AG04450 (cell line): ENCODE measurements around the gene PSMD1. TPM values are rescaled to one million over a fixed set of nuclear protein-coding genes. Genes with fewer than 3 reads are reported as not detected.
A peak's percentile ranks its signal among the peaks of the same experiment; 100 is the strongest.

Experiments
- CTCF ChIA-PET: fragments of 300-600, 350-600 bp; formaldehyde crosslinking; extraction: SDS; loops from one replicate; lab custom pipeline; 2022; ENCODE audit warnings: antibody characterized with exemption, inconsistent platforms; lab: Charles Lee
- POLR2A ChIA-PET: fragments of 350-600 bp; formaldehyde crosslinking; extraction: SDS; loops from one replicate; lab custom pipeline; 2021; ENCODE audit warnings: antibody characterized with exemption, inconsistent platforms; lab: Yijun Ruan, JAX
- DNase-seq: peaks from one replicate; pipeline ENCODE4 v3.0.0-alpha.2; 2011; ENCODE audit warnings: low read depth, low spot score
- H3K27ac ChIP-seq: one replicate; pipeline ENCODE4 v1.5.1; 2012; ENCODE audit warnings: low read depth, low read length, control low read depth
- H3K27me3 ChIP-seq: one replicate; pipeline ENCODE4 v1.6.0; 2012; ENCODE audit warnings: low read length; ENCODE audit not compliant: control insufficient read depth, insufficient read depth
- H3K4me3 ChIP-seq: 2 replicates; pipeline ENCODE4 v1.5.1; 2011; ENCODE audit warnings: mild to moderate bottlenecking, low read depth, low read length, control low read depth
- H3K9me3 ChIP-seq: 2 replicates; pipeline ENCODE4 v1.5.1; 2012; ENCODE audit warnings: low read length; ENCODE audit not compliant: control insufficient read depth, insufficient read depth
- CTCF ChIP-seq: IDR thresholded peaks from 2 replicates; pipeline ENCODE4 v1.5.1; 2011; ENCODE audit warnings: low read depth, low read length, control low read depth, inconsistent platforms
- polyA plus RNA-seq: library from polyadenylated mRNA; depleted of rRNA; stranded (reverse); fragments of >200 nt; gene quantifications from 2 replicates; pipeline ENCODE4 v1.2.3, GENCODE V29; 2011

PSMD1 gene
- polyA plus RNA-seq, 1 experiment, result 211 TPM

- POLR2A ChIA-PET, result interaction anchor here (0.5 to 1.8 kb wide), 4 partner anchors 88 to 360 kb away, joined by 3 to 5 read pairs (median 4); no protein-coding TSS in a partner anchor
- no peaks in the 10 kb centered on the region for H3K27me3 ChIP-seq
- H3K9me3 ChIP-seq, result peaks cover 15% of the 10 kb centered on the region
- no peak overlapping the region for H3K4me3 ChIP-seq
- peak; percentile 94 for TF ChIP-seq CTCF
- peak; percentile 44 for DNase-seq
- H3K27ac ChIP-seq, result no peak overlapping the region
- CTCF ChIA-PET, result interaction anchor here (0.6 to 6.0 kb wide), 56 partner anchors 9 to 353 kb away, joined by 3 to 125 read pairs (median 4); partner anchors contain the start of gene HTR2B
These were observed 47.5 kb downstream of the PSMD1 start for GRCh38 chr2:231104115-231104713.

- Histone ChIP-seq H3K27me3 (no peaks in the 10 kb centered on the region), H3K27ac (no peak overlapping the region), H3K4me3 (no peak overlapping the region), H3K9me3 (no peaks in the 10 kb centered on the region)
- TF ChIP-seq CTCF, result peak; percentile 47
- DNase-seq, result no peak
- CTCF ChIA-PET, result interaction anchor here (0.6 to 4.0 kb wide), 15 partner anchors 10 to 341 kb away, joined by 3 to 34 read pairs (median 4); no protein-coding TSS in a partner anchor
- POLR2A ChIA-PET, result interaction anchor here (1.3 kb wide), 1 partner anchor 51 kb away, joined by 3 read pairs; no protein-coding TSS in a partner anchor
These were observed 53.9 kb downstream of the PSMD1 start for GRCh38 chr2:231110551-231110950.

GRCh38 chr2:231111987-231112386 lies 55.3 kb downstream of the PSMD1 start:
- no peak for DNase-seq
- TF ChIP-seq CTCF, result no peak
- POLR2A ChIA-PET, result interaction anchor here (0.6 kb wide), 1 partner anchor 300 kb away, joined by 3 read pairs; no protein-coding TSS in a partner anchor
- Histone ChIP-seq H3K9me3 (no peaks in the 10 kb centered on the region), H3K4me3 (no peak overlapping the region), H3K27ac (peak overlapping the region; percentile 12), H3K27me3 (no peaks in the 10 kb centered on the region)
- CTCF ChIA-PET, result interaction anchor here (0.9 to 4.0 kb wide), 11 partner anchors 8 to 341 kb away, joined by 3 to 34 read pairs (median 6); partner anchors contain the start of gene ARMC9

- no peak for DNase-seq
- Histone ChIP-seq H3K27me3 (no peaks in the 10 kb centered on the region), H3K9me3 (no peaks in the 10 kb centered on the region), H3K4me3 (no peak overlapping the region), H3K27ac (no peak overlapping the region)
- no peak for TF ChIP-seq CTCF
- ChIA-PET CTCF (interaction anchor here (2.4 to 4.0 kb wide), 3 partner anchors 9 to 113 kb away, joined by 9 to 34 read pairs (median 10); no protein-coding TSS in a partner anchor), POLR2A (no interaction called here)
These were observed 56.8 kb downstream of the PSMD1 start for GRCh38 chr2:231113489-231113888.

- H3K27ac ChIP-seq, result no peak overlapping the region
- no peak overlapping the region for H3K4me3 ChIP-seq
- no peaks in the 10 kb centered on the region for H3K9me3 ChIP-seq
- DNase-seq, result no peak
- no peak for TF ChIP-seq CTCF
- ChIA-PET POLR2A (interaction anchor here (0.7 kb wide), 1 partner anchor 8 kb away, joined by 4 read pairs; no protein-coding TSS in a partner anchor), CTCF (interaction anchor here (0.8 to 1.7 kb wide), 3 partner anchors 12 to 297 kb away, joined by 3 to 8 read pairs (median 4); no protein-coding TSS in a partner anchor)
- H3K27me3 ChIP-seq, result no peaks in the 10 kb centered on the region
These were observed 59.0 kb downstream of the PSMD1 start for GRCh38 chr2:231115651-231116050.
